Endothelial cell (in vitro differentiated cells): ENCODE data around the gene RACGAP1. TPM values are rescaled to one million over a fixed set of nuclear protein-coding genes. Genes with fewer than 3 reads are reported as not detected.

Experiments used
- DNase-seq: peaks from one replicate; pipeline ENCODE4 v3.0.0; 2021; ENCODE audit warnings: low spot score
- H3K27ac Mint-ChIP-seq: one replicate; pipeline ENCODE4 v1.8.0; 2021; ENCODE audit warnings: mixed read lengths, inconsistent platforms; ENCODE audit not compliant: unreplicated experiment
- H3K27me3 Mint-ChIP-seq: one replicate; pipeline ENCODE4 v1.8.0; 2021; ENCODE audit warnings: mild to moderate bottlenecking, moderate library complexity, mixed read lengths, inconsistent platforms; ENCODE audit not compliant: unreplicated experiment
- H3K36me3 Mint-ChIP-seq: one replicate; pipeline ENCODE4 v1.8.0; 2021; ENCODE audit warnings: mild to moderate bottlenecking, low read depth, mixed read lengths, inconsistent platforms; ENCODE audit not compliant: unreplicated experiment
- H3K4me1 Mint-ChIP-seq: one replicate; pipeline ENCODE4 v1.8.0; 2021; ENCODE audit warnings: mild to moderate bottlenecking, mixed read lengths, inconsistent platforms; ENCODE audit not compliant: unreplicated experiment
- H3K4me3 Mint-ChIP-seq: one replicate; pipeline ENCODE4 v1.8.0; 2021; ENCODE audit warnings: mild to moderate bottlenecking, mixed read lengths, inconsistent platforms; ENCODE audit not compliant: unreplicated experiment
- H3K9me3 Mint-ChIP-seq: one replicate; pipeline ENCODE4 v1.8.0; 2021; ENCODE audit warnings: mixed read lengths, inconsistent platforms; ENCODE audit not compliant: unreplicated experiment
- CTCF ChIP-seq: fragments of 200-600 bp; sonication (generic); IDR thresholded peaks from one replicate; pipeline ENCODE4 v1.5.0; 2021; ENCODE audit warnings: antibody characterized with exemption; ENCODE audit not compliant: unreplicated experiment
- total RNA-seq: library from RNA; stranded (reverse); fragmentation: NEBNext Ultra II Directional; extraction: Animal tissue kit (Norgen Biotek cat#: 25700); gene quantifications from one replicate; pipeline ENCODE4 v1.2.1, GENCODE V29; 2021; ENCODE audit not compliant: unreplicated experiment

The RACGAP1 gene
- total RNA-seq, 1 donor from 2014 or later: 19.5 TPM

GRCh38 chr12:49980501-49981349 is 44.6 kb downstream of the RACGAP1 start:
- Mint-ChIP-seq H3K36me3 (no peaks in the 10 kb centered on the region), H3K9me3 (no peaks in the 10 kb centered on the region), H3K4me1 (peaks cover 42% of the 10 kb centered on the region), H3K4me3 (no peak overlapping the region), H3K27me3 (peaks cover 3% of the 10 kb centered on the region), H3K27ac (no peak overlapping the region)
- no peak for TF ChIP-seq CTCF
- DNase-seq: no peak

GRCh38 chr12:49979791-49980190 is 45.5 kb downstream of the RACGAP1 start:
- no peak for TF ChIP-seq CTCF
- no peak for DNase-seq
- Mint-ChIP-seq H3K27me3 (peaks cover 1% of the 10 kb centered on the region), H3K4me1 (peaks cover 42% of the 10 kb centered on the region), H3K27ac (no peak overlapping the region), H3K9me3 (no peaks in the 10 kb centered on the region), H3K4me3 (no peak overlapping the region), H3K36me3 (peaks cover 3% of the 10 kb centered on the region)

GRCh38 chr12:49979016-49979586 is 46.2 kb downstream of the RACGAP1 start:
- no peak overlapping the region for H3K4me3 Mint-ChIP-seq
- no peak for DNase-seq

GRCh38 chr12:49978125-49978524 is 47.2 kb downstream of the RACGAP1 start:
- peaks cover 33% of the 10 kb centered on the region for H3K4me1 Mint-ChIP-seq
- H3K36me3 Mint-ChIP-seq: peaks cover 4% of the 10 kb centered on the region
- no peak for TF ChIP-seq CTCF
- no peaks in the 10 kb centered on the region for H3K9me3 Mint-ChIP-seq
- no peak overlapping the region for H3K27ac Mint-ChIP-seq
- no peak for DNase-seq
- H3K4me3 Mint-ChIP-seq: no peak overlapping the region
- H3K27me3 Mint-ChIP-seq: peaks cover 1% of the 10 kb centered on the region

More at GRCh38 chr12:49979016-49979586, 46.2 kb downstream of the RACGAP1 start:
- no peaks in the 10 kb centered on the region for H3K9me3 Mint-ChIP-seq
- H3K27ac Mint-ChIP-seq: no peak overlapping the region
- H3K27me3 Mint-ChIP-seq: peaks cover 1% of the 10 kb centered on the region
- peaks cover 39% of the 10 kb centered on the region for H3K4me1 Mint-ChIP-seq
- H3K36me3 Mint-ChIP-seq: peaks cover 4% of the 10 kb centered on the region
- no peak for TF ChIP-seq CTCF

- Mint-ChIP-seq H3K27me3 (peaks cover 3% of the 10 kb centered on the region), H3K9me3 (no peaks in the 10 kb centered on the region), H3K27ac (no peak overlapping the region), H3K36me3 (peaks cover 4% of the 10 kb centered on the region), H3K4me1 (peaks cover 29% of the 10 kb centered on the region), H3K4me3 (no peak overlapping the region)
- no peak for DNase-seq
- TF ChIP-seq CTCF: no peak
Observed at GRCh38 chr12:49976557-49976956, 48.7 kb downstream of the RACGAP1 start.
